ENCODE data around the gene PET100. TPM values are rescaled to one million over a fixed set of nuclear protein-coding genes. Genes with fewer than 3 reads are reported as not detected.

The PET100 gene
- total RNA-seq, 2 donors from 2014 or later: 1.3 to 32.0 TPM

DNA sequence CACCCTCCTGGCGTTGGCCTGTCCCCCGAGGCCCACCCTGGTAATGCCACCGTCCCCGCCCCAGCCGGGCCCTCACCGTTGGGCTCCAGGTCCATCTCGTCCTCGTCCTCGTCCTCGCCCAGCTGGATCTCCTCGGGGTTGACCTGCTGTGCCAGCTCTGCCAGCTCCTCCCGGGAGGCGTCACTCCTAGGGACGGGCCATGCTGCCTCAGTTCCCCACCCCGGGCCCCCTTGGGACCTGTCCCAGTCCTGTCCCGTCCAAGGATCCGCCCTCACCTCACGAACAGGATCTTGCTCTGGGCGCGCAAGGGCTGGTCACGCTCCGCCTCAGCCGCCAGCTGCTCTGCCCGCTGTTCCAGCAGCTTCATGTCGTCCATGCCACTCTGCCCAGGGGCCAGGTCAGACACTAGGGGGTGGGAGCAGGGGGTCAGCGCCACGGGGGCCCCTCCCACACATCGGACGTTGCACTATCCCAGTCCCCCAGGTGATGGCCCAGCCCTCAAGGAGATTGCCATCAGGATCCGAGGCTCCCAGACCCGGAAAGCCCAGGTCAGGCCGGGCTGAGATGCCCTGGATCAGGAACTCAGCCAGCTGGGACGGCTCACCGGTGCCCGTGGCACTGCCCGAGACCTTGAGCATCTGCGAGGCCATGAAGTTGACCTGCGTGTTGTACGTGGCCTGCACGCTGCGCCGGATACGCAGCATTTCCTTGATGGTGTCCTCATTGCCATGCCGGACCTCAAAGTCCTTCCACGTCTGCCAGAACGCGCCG is 9.7 kb upstream of the PET100 start:
- no peaks in the 10 kb centered on the region for H3K9me3 ChIP-seq
- H3K4me3 ChIP-seq: no peak overlapping the region
- peak overlapping the region; percentile 97 to 100 (median 100) for H3K27ac ChIP-seq
- H3K4me1 ChIP-seq: peaks cover 36% of the 10 kb centered on the region
- no peaks in the 10 kb centered on the region for H3K27me3 ChIP-seq
- no peak for TF ChIP-seq POLR2A (IDR thresholded peaks at IDR 0.05)
- TF ChIP-seq, protein P1, sequence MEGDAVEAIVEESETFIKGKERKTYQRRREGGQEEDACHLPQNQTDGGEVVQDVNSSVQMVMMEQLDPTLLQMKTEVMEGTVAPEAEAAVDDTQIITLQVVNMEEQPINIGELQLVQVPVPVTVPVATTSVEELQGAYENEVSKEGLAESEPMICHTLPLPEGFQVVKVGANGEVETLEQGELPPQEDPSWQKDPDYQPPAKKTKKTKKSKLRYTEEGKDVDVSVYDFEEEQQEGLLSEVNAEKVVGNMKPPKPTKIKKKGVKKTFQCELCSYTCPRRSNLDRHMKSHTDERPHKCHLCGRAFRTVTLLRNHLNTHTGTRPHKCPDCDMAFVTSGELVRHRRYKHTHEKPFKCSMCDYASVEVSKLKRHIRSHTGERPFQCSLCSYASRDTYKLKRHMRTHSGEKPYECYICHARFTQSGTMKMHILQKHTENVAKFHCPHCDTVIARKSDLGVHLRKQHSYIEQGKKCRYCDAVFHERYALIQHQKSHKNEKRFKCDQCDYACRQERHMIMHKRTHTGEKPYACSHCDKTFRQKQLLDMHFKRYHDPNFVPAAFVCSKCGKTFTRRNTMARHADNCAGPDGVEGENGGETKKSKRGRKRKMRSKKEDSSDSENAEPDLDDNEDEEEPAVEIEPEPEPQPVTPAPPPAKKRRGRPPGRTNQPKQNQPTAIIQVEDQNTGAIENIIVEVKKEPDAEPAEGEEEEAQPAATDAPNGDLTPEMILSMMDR (IDR thresholded peaks at IDR 0.05): no peak
- 58 to 78% methylated on average over 4 to 46 of the region's 48 CpGs for WGBS, 2 donors
- ATAC-seq (peak; percentile 4), DNase-seq (peak; percentile 65 to 81 (median 68))
- H3K36me3 ChIP-seq (replicated peaks in 1 of 2; ENCODE audit: insufficient read depth in 1 of 2, low read depth in 2 of 2): peaks cover 9 to 30% of the 10 kb centered on the region in 2 donors
- intact Hi-C loops (cut with DNase I): no loop called here

- WGBS, 2 donors: 94 to 98% methylated on average over 16 to 54 of the region's 57 CpGs
- Histone ChIP-seq H3K36me3 (replicated peaks in 1 of 2; ENCODE audit: insufficient read depth in 1 of 2, low read depth in 2 of 2) (peaks cover 9 to 33% of the 10 kb centered on the region in 2 donors), H3K4me3 (no peak overlapping the region), H3K27ac (peak overlapping the region; percentile 97 to 100 (median 100)), H3K27me3 (no peaks in the 10 kb centered on the region), H3K4me1 (peaks cover 36% of the 10 kb centered on the region), H3K9me3 (no peaks in the 10 kb centered on the region)
- DNase-seq: peak in 1 of 4 donors; percentile 29
- TF ChIP-seq, protein P1 (IDR thresholded peaks at IDR 0.05): no peak
- TF ChIP-seq POLR2A (IDR thresholded peaks at IDR 0.05): no peak
- intact Hi-C loops (cut with DNase I): no loop called here
- ATAC-seq: no peak
These were observed 8.9 kb upstream of the PET100 start for GRCh38 chr19:7620442-7621412.

DNA sequence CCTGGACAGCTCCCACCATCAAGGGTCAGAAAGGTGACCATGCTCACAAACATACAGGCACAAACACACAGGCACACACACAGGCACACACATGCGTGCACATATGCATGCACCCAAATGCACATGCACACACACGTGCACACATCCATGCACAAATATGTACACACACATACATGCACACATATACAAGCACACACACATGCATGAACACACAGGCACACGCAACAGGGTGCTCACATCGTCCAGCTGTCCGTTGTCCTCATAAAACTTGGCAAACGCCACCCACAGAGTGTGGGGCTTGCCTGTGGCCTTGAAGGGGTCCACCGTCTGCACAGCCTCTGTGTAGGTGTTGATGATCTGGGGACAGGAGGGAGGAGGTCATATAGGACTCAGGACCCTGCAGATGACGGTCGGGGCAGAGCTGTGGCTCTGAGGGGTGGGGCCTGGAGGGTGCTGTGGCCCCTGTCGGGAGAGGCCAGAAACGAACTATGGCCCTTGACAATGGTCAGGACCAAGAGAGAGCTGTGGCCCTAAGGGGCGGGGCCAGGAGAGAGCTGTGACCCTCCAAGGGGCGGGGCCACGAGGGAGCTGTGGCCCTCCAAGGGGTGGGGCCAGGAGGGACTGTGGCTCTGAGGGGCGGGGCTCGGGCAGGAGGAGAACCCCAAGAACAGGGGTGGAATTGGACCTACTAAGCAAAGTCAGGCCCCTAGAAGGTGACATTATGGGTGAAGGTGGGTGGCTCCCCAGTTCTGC is 6.5 kb upstream of the PET100 start:
- TF ChIP-seq, protein P1 (IDR thresholded peaks at IDR 0.05): no peak
- TF ChIP-seq POLR2A (IDR thresholded peaks at IDR 0.05): no peak
- peaks cover 9 to 32% of the 10 kb centered on the region in 2 donors for H3K36me3 ChIP-seq (replicated peaks in 1 of 2; ENCODE audit: insufficient read depth in 1 of 2, low read depth in 2 of 2)
- DNase-seq: peak in 1 of 4 donors; percentile 13
- H3K4me1 ChIP-seq: peaks cover 34% of the 10 kb centered on the region
- no peaks in the 10 kb centered on the region for H3K27me3 ChIP-seq
- intact Hi-C loops (cut with DNase I): no loop called here
- ATAC-seq: no peak
- no peaks in the 10 kb centered on the region for H3K9me3 ChIP-seq
- H3K4me3 ChIP-seq: no peak overlapping the region
- WGBS, 2 donors: 79 to 82% methylated on average over 13 to 16 of the region's 16 CpGs
- H3K27ac ChIP-seq: no peak overlapping the region

DNA sequence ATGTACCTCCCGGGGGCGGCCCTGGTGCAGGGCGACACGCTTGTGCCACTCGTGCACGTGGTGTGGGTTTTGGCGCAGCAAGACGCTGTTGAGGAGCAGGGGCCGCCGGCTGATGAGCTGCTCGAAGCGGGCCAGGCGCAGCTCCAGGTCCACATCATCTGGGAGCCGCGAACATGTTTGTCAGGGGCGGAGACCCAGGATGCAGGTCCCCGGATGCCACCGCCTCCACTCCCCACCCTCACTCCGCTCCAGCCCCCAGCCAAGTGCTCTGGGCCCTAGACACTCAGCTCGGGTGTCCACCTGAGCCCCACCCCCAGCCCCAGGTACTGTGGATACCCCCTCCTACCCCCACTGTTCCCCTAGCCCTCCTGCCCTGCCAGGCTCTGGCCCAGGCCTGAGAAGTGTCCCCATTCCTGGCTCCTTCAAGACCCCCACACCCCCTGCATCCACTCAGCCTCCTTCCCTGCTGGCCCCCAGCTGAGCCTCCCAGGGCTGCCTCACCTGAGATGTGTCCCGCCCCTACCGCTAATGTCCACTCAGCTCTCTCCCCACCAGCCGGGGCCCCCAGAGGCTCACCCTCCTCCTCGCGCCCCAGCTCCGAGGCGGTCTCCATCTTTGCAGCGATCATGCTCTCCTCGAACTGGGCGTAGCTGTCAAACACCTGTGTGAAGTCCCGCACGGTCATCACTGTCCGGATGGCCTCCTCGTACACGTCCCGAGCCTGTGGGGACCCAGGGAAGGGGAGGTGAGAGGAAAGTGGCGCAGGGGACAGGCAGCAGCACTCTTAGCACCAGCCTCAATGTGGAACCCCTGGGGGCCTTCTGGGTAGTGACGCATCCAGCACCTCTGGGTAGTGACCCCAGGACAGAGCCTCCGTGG is 5.6 kb upstream of the PET100 start:
- no peak for ATAC-seq
- Histone ChIP-seq H3K9me3 (no peaks in the 10 kb centered on the region), H3K36me3 (replicated peaks in 1 of 2; ENCODE audit: insufficient read depth in 1 of 2, low read depth in 2 of 2) (peaks cover 9 to 32% of the 10 kb centered on the region in 2 donors), H3K27ac (no peak overlapping the region), H3K4me3 (no peak overlapping the region), H3K4me1 (peaks cover 34% of the 10 kb centered on the region), H3K27me3 (no peaks in the 10 kb centered on the region)
- TF ChIP-seq, protein P1 (IDR thresholded peaks at IDR 0.05): no peak
- TF ChIP-seq POLR2A (IDR thresholded peaks at IDR 0.05): no peak
- intact Hi-C loops (cut with DNase I): no loop called here
- WGBS, 2 donors: 86 to 90% methylated on average over 13 to 39 of the region's 39 CpGs
- DNase-seq: peak in 1 of 4 donors; percentile 13

Data from body of pancreas (tissue), 4 donors.